HepG2 (cell line): ENCODE measurements around the gene APLP1. TPM values are rescaled to one million over a fixed set of nuclear protein-coding genes. Genes with fewer than 3 reads are reported as not detected.

Experiments
- ATAD3A ChIP-seq: sonication (generic); formaldehyde crosslinking; IDR thresholded peaks from 2 replicates; pipeline ENCODE4 v1.4.0; 2020; ENCODE audit warnings: missing genetic modification reagents
- EHMT2 ChIP-seq: fragments of 200-600 bp; sonication (generic); IDR thresholded peaks from 2 replicates; pipeline ENCODE4 v1.7.0; 2017; ENCODE audit warnings: antibody characterized with exemption, low read depth, low read length, borderline replicate concordance
- GTF3A ChIP-seq: sonication (generic); formaldehyde crosslinking; conservative IDR thresholded peaks from 2 replicates; pipeline ENCODE4 v1.4.0; 2020; ENCODE audit warnings: mild to moderate bottlenecking, missing genetic modification reagents
- HNF4A ChIP-seq: sonication (generic); formaldehyde crosslinking; IDR thresholded peaks from 2 replicates; pipeline ENCODE4 v1.4.0; 2020; ENCODE audit warnings: missing genetic modification reagents
- HNRNPK ChIP-seq: fragments of 200-400 bp; formaldehyde crosslinking; IDR thresholded peaks from 2 replicates; pipeline ENCODE4 v1.6.1; 2018; ENCODE audit warnings: low read length, low read depth, moderate library complexity, mild to moderate bottlenecking; ENCODE audit not compliant: poor library complexity, severe bottlenecking
- HOXA9 ChIP-seq: sonication (generic); formaldehyde crosslinking; IDR thresholded peaks from 2 replicates; pipeline ENCODE4 v1.8.1; 2022; ENCODE audit warnings: missing genetic modification reagents, mild to moderate bottlenecking, moderate library complexity, borderline replicate concordance
- HOXD1 ChIP-seq: sonication (generic); formaldehyde crosslinking; IDR thresholded peaks from 2 replicates; pipeline ENCODE4 v1.5.0; 2020; ENCODE audit warnings: missing genetic modification reagents
- KDM5A ChIP-seq: fragments of 200-600 bp; sonication (generic); IDR thresholded peaks from 2 replicates; pipeline ENCODE4 v1.7.0; 2018; ENCODE audit warnings: antibody characterized with exemption, mild to moderate bottlenecking, low read length, borderline replicate concordance
- MIXL1 ChIP-seq: IDR thresholded peaks from 2 replicates; pipeline ENCODE4 v1.6.1; 2016
- MLX ChIP-seq: IDR thresholded peaks from 2 replicates; pipeline ENCODE4 v1.6.1; 2016
- POLR2A ChIP-seq, 2 experiments: IDR thresholded peaks; 2 replicates each; pipeline ENCODE4 v1.6.1; 2011; ENCODE audit warnings: low read depth in 2 of 2, low read length in 2 of 2, mild to moderate bottlenecking in 1 of 2, moderate library complexity in 1 of 2; ENCODE audit not compliant: insufficient read depth in 1 of 2
- PRPF4 ChIP-seq: fragments of 200-400 bp; formaldehyde crosslinking; IDR thresholded peaks from 2 replicates; pipeline ENCODE4 v1.6.1; 2016; ENCODE audit warnings: low read length, low read depth; ENCODE audit not compliant: poor library complexity, severe bottlenecking
- RNF2 ChIP-seq: fragments of 450-650 bp; conservative IDR thresholded peaks from 2 replicates; pipeline ENCODE4 v1.6.1; 2016; ENCODE audit warnings: low read depth
- SMARCE1 ChIP-seq: fragments of 450-650 bp; IDR thresholded peaks from 2 replicates; pipeline ENCODE4 v1.6.1; 2017; ENCODE audit warnings: borderline replicate concordance
- ZIK1 ChIP-seq: sonication (generic); formaldehyde crosslinking; IDR thresholded peaks from 2 replicates; pipeline ENCODE4 v1.5.0; 2020; ENCODE audit warnings: mild to moderate bottlenecking, low read depth, missing genetic modification reagents, borderline replicate concordance
- ZMYM2 ChIP-seq: sonication (generic); formaldehyde crosslinking; IDR thresholded peaks from 2 replicates; pipeline ENCODE4 v1.8.0; 2022; ENCODE audit warnings: mild to moderate bottlenecking, missing genetic modification reagents
- ZNF382 ChIP-seq: sonication (generic); formaldehyde crosslinking; IDR thresholded peaks from 2 replicates; pipeline ENCODE4 v1.5.0; 2020; ENCODE audit warnings: missing genetic modification reagents, mild to moderate bottlenecking, borderline replicate concordance
- ZNF430 ChIP-seq: sonication (generic); formaldehyde crosslinking; IDR thresholded peaks from 2 replicates; pipeline ENCODE4 v1.9.0; 2021; ENCODE audit warnings: mild to moderate bottlenecking, missing genetic modification reagents
- ZNF446 ChIP-seq: sonication (generic); formaldehyde crosslinking; IDR thresholded peaks from 2 replicates; pipeline ENCODE4 v1.5.0; 2020; ENCODE audit warnings: mild to moderate bottlenecking, missing genetic modification reagents
- ZNF577 ChIP-seq: sonication (generic); formaldehyde crosslinking; IDR thresholded peaks from 2 replicates; pipeline ENCODE4 v1.4.0; 2020; ENCODE audit warnings: mild to moderate bottlenecking, low read depth, missing genetic modification reagents, borderline replicate concordance
- ZNF773 ChIP-seq: sonication (generic); formaldehyde crosslinking; IDR thresholded peaks from 2 replicates; pipeline ENCODE4 v1.4.0; 2020; ENCODE audit warnings: missing genetic modification reagents, borderline replicate concordance
- polyA plus RNA-seq, 8 experiments: library from polyadenylated mRNA; depleted of rRNA in 3 of 8; stranded (reverse) in 7 of 8; unstranded in 1 of 8; fragments of >200 nt; fragmentation: Illumina TruSeq in 4 of 8; extraction: Trizol in 4 of 8; gene quantifications; 2 replicates each; pipeline versions ENCODE4 v1.2.1 to v1.2.3, GENCODE V29; 2011 to 2016; ENCODE audit warnings: low read depth in 4 of 8, missing spikeins in 1 of 8, mixed read lengths in 1 of 8; ENCODE audit not compliant: insufficient read depth in 1 of 8
- total RNA-seq, 5 experiments: library from RNA; depleted of rRNA; stranded (reverse); fragments of >200 nt; fragmentation: Illumina TruSeq; extraction: Trizol; gene quantifications; 2 replicates each; pipeline ENCODE4 v1.2.3, GENCODE V29; 2016; ENCODE audit warnings: low read depth in 1 of 5
- TF ChIP-seq, protein P1 (sequence below): sonication (generic); formaldehyde crosslinking; IDR thresholded peaks from 2 replicates; pipeline ENCODE4 v1.4.0; 2020; ENCODE audit warnings: mild to moderate bottlenecking, missing genetic modification reagents
- TF ChIP-seq, protein P2 (sequence below): sonication (generic); formaldehyde crosslinking; IDR thresholded peaks from 2 replicates; pipeline ENCODE4 v1.4.0; 2020; ENCODE audit warnings: missing genetic modification reagents, mild to moderate bottlenecking, borderline replicate concordance
- TF ChIP-seq, protein P3 (sequence below): sonication (generic); formaldehyde crosslinking; IDR thresholded peaks from 2 replicates; pipeline ENCODE4 v1.4.0; 2020; ENCODE audit warnings: missing genetic modification reagents

The APLP1 gene
- total and polyA plus RNA-seq, 2 of the 13 experiments (the other 11 are each of a cell fraction or from before 2014, with no cell fraction given), result 2.0 to 2.9 TPM

GRCh38 chr19:35845215-35846037, 22.9 kb upstream of the APLP1 start (continued):
- TF ChIP-seq ZNF577 (CRISPR knock-in tag), result no peak
- TF ChIP-seq, protein P1, sequence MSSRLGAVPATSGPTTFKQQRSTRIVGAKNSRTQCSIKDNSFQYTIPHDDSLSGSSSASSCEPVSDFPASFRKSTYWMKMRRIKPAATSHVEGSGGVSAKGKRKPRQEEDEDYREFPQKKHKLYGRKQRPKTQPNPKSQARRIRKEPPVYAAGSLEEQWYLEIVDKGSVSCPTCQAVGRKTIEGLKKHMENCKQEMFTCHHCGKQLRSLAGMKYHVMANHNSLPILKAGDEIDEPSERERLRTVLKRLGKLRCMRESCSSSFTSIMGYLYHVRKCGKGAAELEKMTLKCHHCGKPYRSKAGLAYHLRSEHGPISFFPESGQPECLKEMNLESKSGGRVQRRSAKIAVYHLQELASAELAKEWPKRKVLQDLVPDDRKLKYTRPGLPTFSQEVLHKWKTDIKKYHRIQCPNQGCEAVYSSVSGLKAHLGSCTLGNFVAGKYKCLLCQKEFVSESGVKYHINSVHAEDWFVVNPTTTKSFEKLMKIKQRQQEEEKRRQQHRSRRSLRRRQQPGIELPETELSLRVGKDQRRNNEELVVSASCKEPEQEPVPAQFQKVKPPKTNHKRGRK (CRISPR knock-in tag), result no peak
- TF ChIP-seq ZNF773 (CRISPR knock-in tag), result no peak
- TF ChIP-seq, protein P2, sequence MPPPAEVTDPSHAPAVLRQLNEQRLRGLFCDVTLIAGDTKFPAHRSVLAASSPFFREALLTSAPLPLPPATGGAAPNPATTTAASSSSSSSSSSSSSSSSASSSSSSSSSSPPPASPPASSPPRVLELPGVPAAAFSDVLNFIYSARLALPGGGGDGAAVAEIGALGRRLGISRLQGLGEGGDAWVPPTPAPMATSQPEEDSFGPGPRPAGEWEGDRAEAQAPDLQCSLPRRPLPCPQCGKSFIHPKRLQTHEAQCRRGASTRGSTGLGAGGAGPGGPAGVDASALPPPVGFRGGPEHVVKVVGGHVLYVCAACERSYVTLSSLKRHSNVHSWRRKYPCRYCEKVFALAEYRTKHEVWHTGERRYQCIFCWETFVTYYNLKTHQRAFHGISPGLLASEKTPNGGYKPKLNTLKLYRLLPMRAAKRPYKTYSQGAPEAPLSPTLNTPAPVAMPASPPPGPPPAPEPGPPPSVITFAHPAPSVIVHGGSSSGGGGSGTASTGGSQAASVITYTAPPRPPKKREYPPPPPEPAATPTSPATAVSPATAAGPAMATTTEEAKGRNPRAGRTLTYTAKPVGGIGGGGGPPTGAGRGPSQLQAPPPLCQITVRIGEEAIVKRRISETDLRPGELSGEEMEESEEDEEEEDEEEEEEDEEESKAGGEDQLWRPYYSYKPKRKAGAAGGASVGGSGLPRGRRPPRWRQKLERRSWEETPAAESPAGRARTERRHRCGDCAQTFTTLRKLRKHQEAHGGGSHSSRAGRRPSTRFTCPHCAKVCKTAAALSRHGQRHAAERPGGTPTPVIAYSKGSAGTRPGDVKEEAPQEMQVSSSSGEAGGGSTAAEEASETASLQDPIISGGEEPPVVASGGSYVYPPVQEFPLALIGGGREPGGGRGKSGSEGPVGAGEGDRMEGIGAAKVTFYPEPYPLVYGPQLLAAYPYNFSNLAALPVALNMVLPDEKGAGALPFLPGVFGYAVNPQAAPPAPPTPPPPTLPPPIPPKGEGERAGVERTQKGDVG (CRISPR knock-in tag), result no peak
- TF ChIP-seq PRPF4, result no peak
- no peak for TF ChIP-seq GTF3A (CRISPR knock-in tag)
- no peak for TF ChIP-seq MIXL1 (CRISPR knock-in tag)
- no peak for TF ChIP-seq EHMT2
- TF ChIP-seq ATAD3A, result no peak
- TF ChIP-seq ZNF430 (CRISPR knock-in tag), result no peak
- TF ChIP-seq SMARCE1, result no peak
- TF ChIP-seq HOXD1, result no peak
- TF ChIP-seq ZNF446 (CRISPR knock-in tag), result no peak
- TF ChIP-seq, protein P3, sequence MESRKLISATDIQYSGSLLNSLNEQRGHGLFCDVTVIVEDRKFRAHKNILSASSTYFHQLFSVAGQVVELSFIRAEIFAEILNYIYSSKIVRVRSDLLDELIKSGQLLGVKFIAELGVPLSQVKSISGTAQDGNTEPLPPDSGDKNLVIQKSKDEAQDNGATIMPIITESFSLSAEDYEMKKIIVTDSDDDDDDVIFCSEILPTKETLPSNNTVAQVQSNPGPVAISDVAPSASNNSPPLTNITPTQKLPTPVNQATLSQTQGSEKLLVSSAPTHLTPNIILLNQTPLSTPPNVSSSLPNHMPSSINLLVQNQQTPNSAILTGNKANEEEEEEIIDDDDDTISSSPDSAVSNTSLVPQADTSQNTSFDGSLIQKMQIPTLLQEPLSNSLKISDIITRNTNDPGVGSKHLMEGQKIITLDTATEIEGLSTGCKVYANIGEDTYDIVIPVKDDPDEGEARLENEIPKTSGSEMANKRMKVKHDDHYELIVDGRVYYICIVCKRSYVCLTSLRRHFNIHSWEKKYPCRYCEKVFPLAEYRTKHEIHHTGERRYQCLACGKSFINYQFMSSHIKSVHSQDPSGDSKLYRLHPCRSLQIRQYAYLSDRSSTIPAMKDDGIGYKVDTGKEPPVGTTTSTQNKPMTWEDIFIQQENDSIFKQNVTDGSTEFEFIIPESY (CRISPR knock-in tag), result no peak
- no peak for TF ChIP-seq ZIK1 (CRISPR knock-in tag)
- no peak for TF ChIP-seq POLR2A (IDR thresholded peaks at IDR 0.05; ENCODE audit: insufficient read depth in 1 of 2, low read depth in 2 of 2, low read length in 2 of 2)
- TF ChIP-seq ZMYM2 (CRISPR knock-in tag), result no peak
- peak; percentile 66 for TF ChIP-seq HNF4A
- 0 out of 2 replicates have a peak, but pooled peaks have one; percentile 57 for TF ChIP-seq HOXA9 (CRISPR knock-in tag)
- TF ChIP-seq HNRNPK, result no peak
- TF ChIP-seq ZNF382 (CRISPR knock-in tag), result no peak
- no peak for TF ChIP-seq RNF2
- TF ChIP-seq KDM5A, result no peak
- no peak for TF ChIP-seq MLX (CRISPR knock-in tag)
